Transverse colon (tissue), 4 donors: Measurements from ENCODE around the gene LAMA5. TPM values are rescaled to one million over a fixed set of nuclear protein-coding genes. Genes with fewer than 3 reads are reported as not detected.

ENCODE experiments used
- DNase-seq: peaks from one replicate; pipeline ENCODE4 v3.0.0-alpha.2; 2019
- H3K27ac ChIP-seq, 4 donors: fragments of 200-600 bp; sonication (generic); 2 replicates each; pipeline ENCODE4 v1.5.1; 2016 to 2018; ENCODE audit warnings: inconsistent platforms in 4 of 4
- H3K27me3 ChIP-seq: fragments of 200-600 bp; sonication (generic); 2 replicates; pipeline ENCODE4 v1.5.1; 2017; ENCODE audit warnings: inconsistent platforms
- H3K36me3 ChIP-seq, 4 donors: fragments of 200-600 bp; sonication (generic); 2 replicates each; pipeline ENCODE4 v1.5.1; 2017 to 2019; ENCODE audit warnings: inconsistent platforms in 4 of 4
- H3K4me1 ChIP-seq, 4 donors: fragments of 200-600 bp; sonication (generic); 2 replicates each; pipeline ENCODE4 v1.5.1; 2017 to 2020; ENCODE audit warnings: inconsistent platforms in 4 of 4
- H3K4me3 ChIP-seq, 4 donors: fragments of 200-600 bp; sonication (generic); 1 replicate in 1 of 4; 2 replicates in 3 of 4; pipeline versions ENCODE4 v1.5.1 to v1.6.1; 2017 to 2019; ENCODE audit warnings: inconsistent platforms in 4 of 4
- H3K9me3 ChIP-seq, 2 donors: fragments of 200-600 bp; sonication (generic); 2 replicates each; pipeline ENCODE4 v1.5.1; 2017 to 2019; ENCODE audit warnings: inconsistent platforms in 2 of 2
- EP300 ChIP-seq: sonication (generic); formaldehyde crosslinking; IDR thresholded peaks from one replicate; pipeline ENCODE4 v1.6.1; 2017; ENCODE audit warnings: antibody characterized with exemption, low read depth
- POLR2A ChIP-seq: fragments of 450-650 bp; IDR thresholded peaks from one replicate; pipeline ENCODE4 v1.6.1; 2016; ENCODE audit warnings: antibody characterized with exemption, mild to moderate bottlenecking, moderate library complexity
- POLR2AphosphoS5 ChIP-seq, 3 donors: sonication (generic); formaldehyde crosslinking; IDR thresholded peaks; one replicate each; pipeline ENCODE4 v1.6.1; 2016; ENCODE audit warnings: antibody characterized with exemption in 3 of 3
- WGBS, 2 donors: methylation state at CpG; one replicate each; pipeline ENCODE4 v1.1.5; 2018; ENCODE audit warnings: low coverage in 1 of 2; 5-methylcytosine and 5-hydroxymethylcytosine counted together
- in situ Hi-C, 4 donors: fragments of 200-750 bp; cut with MboI; loops; one replicate each; pipeline versions ENCODE4 v1.15.0 to v1.15.1; 2017; ENCODE audit warnings: low sequenced_read_pairs in 3 of 4, low pct_ligation_motif_present in 1 of 4, low pct_unique_long_range_greater_than_20kb in 1 of 4
- intact Hi-C: fragments of 100-400 bp; cut with DNase I; formaldehyde crosslinking; loops from one replicate; pipeline ENCODE4 v1.15.1; 2023; ENCODE audit warnings: low total_unique reads
- total RNA-seq, 4 donors: library from RNA; depleted of rRNA; stranded (reverse); fragments of >200 nt; gene quantifications; one replicate each; pipeline ENCODE4 v1.1.0, GENCODE V29; 2016
- TF ChIP-seq, protein P1 (sequence below), 5 experiments: fragments of 200-600 bp in 3 of 5; fragments of 450-650 bp in 2 of 5; sonication (generic) in 3 of 5; IDR thresholded peaks; 1 replicate in 2 of 5; 2 replicates in 3 of 5; pipeline ENCODE4 v1.5.1; 2016 to 2017; ENCODE audit warnings: antibody characterized with exemption in 5 of 5, inconsistent platforms in 3 of 5, mild to moderate bottlenecking in 2 of 5, moderate library complexity in 1 of 5

LAMA5 gene
- total RNA-seq, 4 donors from 2014 or later = 33.2 to 269 (median 91.3) TPM

DNA sequence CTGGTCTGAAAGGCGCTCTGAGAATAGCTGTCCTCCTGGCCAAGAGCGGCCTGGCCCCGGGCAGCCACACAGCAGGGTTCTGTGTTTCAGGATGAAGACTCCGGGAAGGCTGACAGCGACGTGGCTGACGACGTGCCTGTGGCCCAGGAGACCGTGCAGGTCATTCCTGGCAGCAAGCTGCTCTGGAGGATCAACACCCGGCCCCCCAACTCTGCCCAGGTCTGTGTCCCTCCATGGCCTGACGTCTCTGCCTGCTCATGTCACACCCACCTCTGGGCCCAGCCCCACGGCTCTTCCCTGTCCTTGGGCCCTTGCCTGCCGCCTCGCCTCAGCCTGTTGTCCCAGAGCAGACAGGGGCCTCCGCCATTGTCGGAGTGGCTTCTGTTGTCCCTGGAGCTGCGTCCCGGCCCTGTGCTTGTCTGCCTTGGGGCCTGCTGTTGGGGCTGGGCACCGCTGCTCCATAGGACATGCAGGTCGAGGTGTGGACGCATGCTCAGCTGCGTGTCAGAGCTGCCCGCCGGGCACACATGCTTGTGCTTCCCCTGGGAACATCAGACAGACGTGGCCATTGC lies 80.5 kb downstream of the LAMA5 start:
- intact Hi-C loops (no loop called here), in situ Hi-C loops (no loop called here)
- WGBS, 2 donors = 91 to 93% methylated on average over 3 to 25 of the region's 25 CpGs
- TF ChIP-seq POLR2A = no peak
- TF ChIP-seq EP300 = no peak
- TF ChIP-seq, protein P1, sequence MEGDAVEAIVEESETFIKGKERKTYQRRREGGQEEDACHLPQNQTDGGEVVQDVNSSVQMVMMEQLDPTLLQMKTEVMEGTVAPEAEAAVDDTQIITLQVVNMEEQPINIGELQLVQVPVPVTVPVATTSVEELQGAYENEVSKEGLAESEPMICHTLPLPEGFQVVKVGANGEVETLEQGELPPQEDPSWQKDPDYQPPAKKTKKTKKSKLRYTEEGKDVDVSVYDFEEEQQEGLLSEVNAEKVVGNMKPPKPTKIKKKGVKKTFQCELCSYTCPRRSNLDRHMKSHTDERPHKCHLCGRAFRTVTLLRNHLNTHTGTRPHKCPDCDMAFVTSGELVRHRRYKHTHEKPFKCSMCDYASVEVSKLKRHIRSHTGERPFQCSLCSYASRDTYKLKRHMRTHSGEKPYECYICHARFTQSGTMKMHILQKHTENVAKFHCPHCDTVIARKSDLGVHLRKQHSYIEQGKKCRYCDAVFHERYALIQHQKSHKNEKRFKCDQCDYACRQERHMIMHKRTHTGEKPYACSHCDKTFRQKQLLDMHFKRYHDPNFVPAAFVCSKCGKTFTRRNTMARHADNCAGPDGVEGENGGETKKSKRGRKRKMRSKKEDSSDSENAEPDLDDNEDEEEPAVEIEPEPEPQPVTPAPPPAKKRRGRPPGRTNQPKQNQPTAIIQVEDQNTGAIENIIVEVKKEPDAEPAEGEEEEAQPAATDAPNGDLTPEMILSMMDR (IDR thresholded peaks at IDR 0.05) = no peak
- TF ChIP-seq POLR2AphosphoS5 (IDR thresholded peaks at IDR 0.05) = no peak
- peaks cover 0 to 32% (median 14%) of the 10 kb centered on the region in 4 donors for H3K36me3 ChIP-seq
- no peaks in the 10 kb centered on the region for H3K9me3 ChIP-seq
- DNase-seq = no peak
- no peak overlapping the region for H3K27ac ChIP-seq
- H3K27me3 ChIP-seq = no peaks in the 10 kb centered on the region
- H3K4me3 ChIP-seq = no peak overlapping the region
- no peaks in the 10 kb centered on the region for H3K4me1 ChIP-seq

DNA sequence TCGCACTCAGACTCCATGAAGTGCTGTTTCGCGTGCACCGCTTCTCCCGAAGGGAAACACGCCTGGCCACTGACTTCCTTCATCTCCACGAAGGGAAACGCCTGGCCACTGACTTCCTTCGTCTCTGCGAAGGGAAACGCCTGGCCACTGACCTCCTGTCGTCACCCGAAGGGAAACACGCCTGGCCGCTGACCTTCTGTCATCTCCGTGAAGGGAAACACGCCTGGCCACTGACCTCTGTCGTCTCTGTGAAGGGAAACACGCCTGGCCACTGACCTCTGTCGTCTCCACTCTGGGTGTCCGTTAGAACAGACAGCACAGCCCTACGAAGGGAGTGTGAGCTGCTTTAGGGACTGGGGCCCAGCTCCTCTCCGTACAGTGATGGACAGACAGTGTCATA lies 81.4 kb downstream of the LAMA5 start:
- Histone ChIP-seq H3K9me3 (no peaks in the 10 kb centered on the region), H3K27me3 (no peaks in the 10 kb centered on the region), H3K27ac (no peak overlapping the region), H3K36me3 (peaks cover 0 to 36% (median 18%) of the 10 kb centered on the region in 4 donors), H3K4me1 (no peaks in the 10 kb centered on the region), H3K4me3 (no peak overlapping the region)
- DNase-seq = no peak
- TF ChIP-seq POLR2AphosphoS5 (IDR thresholded peaks at IDR 0.05) (peak in 1 of 3 donors; percentile 55), POLR2A (no peak)
- in situ Hi-C loops (no loop called here), intact Hi-C loops (no loop called here)
- 83 to 100% methylated on average over 1 to 23 of the region's 23 CpGs for WGBS, 2 donors

DNA sequence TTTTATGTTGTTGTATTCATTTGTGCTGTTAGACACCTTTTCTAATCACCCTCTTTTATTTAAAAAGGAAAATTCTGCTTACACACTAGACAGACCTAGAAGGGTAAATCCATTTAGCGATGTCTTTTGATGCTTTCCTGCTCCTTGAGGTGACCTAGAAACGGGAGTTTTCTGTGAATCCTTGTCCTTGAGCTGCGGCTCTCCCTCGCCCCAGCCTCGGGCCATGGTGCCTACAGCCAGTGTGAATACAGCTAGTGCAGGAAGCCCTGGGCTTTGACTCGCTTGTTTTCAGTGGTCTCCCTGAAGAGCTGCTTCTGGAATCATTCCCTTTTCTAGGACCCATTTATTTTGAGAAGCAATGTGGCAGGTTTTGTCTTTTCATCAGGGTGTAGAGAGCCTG lies 82.0 kb downstream of the LAMA5 start:
- in situ Hi-C loops = no loop called here
- H3K27me3 ChIP-seq = no peaks in the 10 kb centered on the region
- H3K27ac ChIP-seq = no peak overlapping the region
- H3K4me1 ChIP-seq = no peaks in the 10 kb centered on the region
- TF ChIP-seq POLR2A (no peak), POLR2AphosphoS5 (IDR thresholded peaks at IDR 0.05) (no peak), EP300 (no peak)
- TF ChIP-seq, protein P1 (IDR thresholded peaks at IDR 0.05) = no peak
- H3K9me3 ChIP-seq = no peaks in the 10 kb centered on the region
- H3K36me3 ChIP-seq = peaks cover 0 to 40% (median 19%) of the 10 kb centered on the region in 4 donors
- DNase-seq = no peak
- WGBS, 2 donors = 95 to 96% methylated on average over 5 to 6 of the region's 6 CpGs
- intact Hi-C loops = no loop called here
- no peak overlapping the region for H3K4me3 ChIP-seq

DNA sequence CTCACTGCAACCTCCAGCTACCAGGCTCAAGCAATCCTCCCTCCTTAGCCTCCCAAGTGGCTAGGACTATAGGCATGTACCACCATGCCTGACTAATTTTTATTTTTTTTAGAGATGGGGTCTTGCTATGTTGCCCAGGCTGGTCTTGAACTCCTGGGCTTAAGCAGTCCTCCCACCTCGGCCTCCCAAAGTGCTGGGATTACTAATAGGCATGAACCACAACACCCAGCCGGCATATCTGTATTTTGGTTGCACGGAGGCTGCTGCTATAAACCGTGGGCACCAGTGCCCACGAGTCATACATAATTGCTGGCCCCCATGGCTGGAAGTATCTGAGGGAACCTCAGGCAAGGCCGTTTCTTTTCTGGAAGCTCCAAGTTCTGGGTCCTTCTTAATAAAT lies 82.7 kb downstream of the LAMA5 start:
- H3K36me3 ChIP-seq = peaks cover 0 to 46% (median 17%) of the 10 kb centered on the region in 4 donors
- H3K27me3 ChIP-seq = no peaks in the 10 kb centered on the region
- no peak overlapping the region for H3K27ac ChIP-seq
- no peak overlapping the region for H3K4me3 ChIP-seq
- 80 to 85% methylated on average over 1 to 6 of the region's 6 CpGs for WGBS, 2 donors
- no peak for DNase-seq
- TF ChIP-seq, protein P1 (IDR thresholded peaks at IDR 0.05) = no peak
- TF ChIP-seq POLR2A = no peak
- no peak for TF ChIP-seq POLR2AphosphoS5 (IDR thresholded peaks at IDR 0.05)
- no peak for TF ChIP-seq EP300
- in situ Hi-C loops (no loop called here), intact Hi-C loops (no loop called here)
- no peaks in the 10 kb centered on the region for H3K9me3 ChIP-seq
- H3K4me1 ChIP-seq = no peaks in the 10 kb centered on the region
